CD4-positive, alpha-beta T cell treated with Interleukin-17A for 4 hours (primary cell): Measurements from ENCODE around the gene TLE2.
"Not testable (repeated sequence)": the region's sequence is repeated elsewhere in the genome, so short reads cannot be mapped to it uniquely, and the experiment has no call there.

ENCODE experiments used
- DNase-seq: peaks from one replicate; pipeline ENCODE4 v3.0.0-alpha.2; 2020; ENCODE audit warnings: mixed read lengths

Gene TLE2

DNA sequence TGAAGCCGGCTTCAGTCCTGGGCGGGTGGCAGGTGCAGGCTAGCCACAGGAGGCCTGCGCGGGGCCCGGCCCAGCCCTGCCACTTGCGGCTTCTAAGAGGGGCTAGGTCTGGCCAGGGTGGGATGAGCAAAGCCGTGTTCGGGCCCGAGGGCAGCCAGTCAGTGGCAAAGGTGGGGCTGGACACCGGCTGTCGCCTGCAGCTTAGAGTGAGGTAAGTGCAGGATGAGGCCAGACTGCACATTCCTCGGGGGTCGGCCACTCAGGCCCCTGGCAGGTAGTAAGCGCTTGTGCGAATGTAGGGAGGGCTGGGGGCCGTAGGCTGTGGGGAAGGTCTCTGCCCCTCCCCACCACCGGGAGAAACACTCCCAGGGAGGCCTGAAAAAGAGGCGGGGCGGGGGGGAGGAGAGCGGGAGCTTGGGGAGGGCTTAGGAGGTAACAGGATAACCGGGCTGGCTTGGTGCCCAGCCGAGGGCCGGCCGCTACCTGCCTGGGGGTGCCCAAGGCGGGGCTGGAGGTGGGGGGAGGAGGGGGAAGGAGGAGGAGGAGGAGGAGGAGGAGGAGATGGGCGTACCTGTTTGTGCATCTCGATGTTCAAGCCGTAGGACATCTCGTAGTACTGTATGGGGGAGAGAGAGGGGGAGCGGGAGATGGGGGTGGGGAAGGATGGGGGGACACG is 26.8 kb upstream of the TLE2 start:
- no peak for DNase-seq

- DNase-seq, result no peak
Observed at GRCh38 chr19:3054972-3055740, 26.1 kb upstream of the TLE2 start.

GRCh38 chr19:3054265-3054971 is 25.3 kb upstream of the TLE2 start:
- no peak for DNase-seq

DNA sequence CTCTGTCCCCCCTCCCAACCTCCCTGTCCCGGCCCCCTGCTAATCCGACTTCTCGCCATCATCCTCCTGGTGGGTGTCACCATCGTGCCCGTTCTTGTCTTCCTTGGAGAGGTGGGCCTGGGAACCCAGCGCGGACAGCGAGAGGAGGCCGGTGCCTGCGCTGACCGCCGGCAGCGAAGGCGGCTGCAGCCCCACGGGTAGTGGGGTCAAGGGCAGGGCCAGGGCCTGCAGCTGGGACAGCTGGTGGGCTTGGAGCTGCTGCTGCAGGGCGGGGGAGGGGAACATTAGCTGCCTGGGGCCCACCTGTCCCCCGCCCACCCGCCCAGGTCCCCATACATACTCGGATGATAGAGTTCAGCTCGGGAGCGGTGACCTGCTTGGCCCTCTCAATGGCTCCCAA is 24.7 kb upstream of the TLE2 start:
- no peak for DNase-seq

DNA sequence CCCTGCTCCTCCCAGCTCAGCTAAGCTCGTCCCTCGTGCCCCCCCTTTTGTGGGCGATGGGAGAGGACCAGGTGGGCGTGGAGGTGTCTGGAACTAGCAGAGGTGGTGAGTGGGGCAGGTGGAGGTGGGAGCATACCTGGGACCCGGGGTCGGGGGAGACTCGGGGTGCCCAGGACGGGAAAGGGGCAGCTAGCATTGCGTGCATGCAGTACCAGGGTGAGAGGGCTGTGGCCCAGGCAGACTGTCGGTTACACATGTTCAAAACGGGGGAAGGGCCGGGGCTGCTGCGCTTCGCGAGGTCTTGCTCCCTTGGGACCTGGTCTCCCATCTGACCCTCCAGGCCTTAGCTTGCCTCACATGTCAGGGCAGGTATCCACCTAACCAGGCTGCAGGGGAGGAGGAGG is 24.1 kb upstream of the TLE2 start:
- DNase-seq, result no peak

- not testable (repeated sequence) for DNase-seq
Observed at GRCh38 chr19:3050016-3050415, 20.9 kb upstream of the TLE2 start.

DNA sequence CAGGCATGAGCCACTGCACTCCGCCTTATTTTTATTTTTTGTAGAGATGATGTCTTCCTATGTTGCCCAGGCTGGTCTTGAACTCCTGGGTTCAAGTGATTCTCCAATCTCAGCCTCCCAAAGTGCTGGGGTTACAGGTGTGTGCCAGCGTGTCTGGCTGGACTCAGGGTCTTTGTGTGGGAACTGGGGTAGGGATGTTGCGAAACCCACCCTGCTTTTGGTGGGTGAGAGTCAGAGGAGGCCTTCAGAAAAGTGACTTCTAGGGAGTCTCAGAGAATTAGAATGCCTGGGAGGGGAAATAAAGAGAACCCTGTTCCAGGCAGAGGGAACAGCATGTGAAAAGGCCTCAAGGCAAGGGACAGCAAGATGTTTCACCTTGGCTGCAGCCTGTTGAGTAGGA is 20.0 kb upstream of the TLE2 start:
- DNase-seq, result no peak

- no peak for DNase-seq
Observed at GRCh38 chr19:3048190-3048533, 19.1 kb upstream of the TLE2 start.

DNA sequence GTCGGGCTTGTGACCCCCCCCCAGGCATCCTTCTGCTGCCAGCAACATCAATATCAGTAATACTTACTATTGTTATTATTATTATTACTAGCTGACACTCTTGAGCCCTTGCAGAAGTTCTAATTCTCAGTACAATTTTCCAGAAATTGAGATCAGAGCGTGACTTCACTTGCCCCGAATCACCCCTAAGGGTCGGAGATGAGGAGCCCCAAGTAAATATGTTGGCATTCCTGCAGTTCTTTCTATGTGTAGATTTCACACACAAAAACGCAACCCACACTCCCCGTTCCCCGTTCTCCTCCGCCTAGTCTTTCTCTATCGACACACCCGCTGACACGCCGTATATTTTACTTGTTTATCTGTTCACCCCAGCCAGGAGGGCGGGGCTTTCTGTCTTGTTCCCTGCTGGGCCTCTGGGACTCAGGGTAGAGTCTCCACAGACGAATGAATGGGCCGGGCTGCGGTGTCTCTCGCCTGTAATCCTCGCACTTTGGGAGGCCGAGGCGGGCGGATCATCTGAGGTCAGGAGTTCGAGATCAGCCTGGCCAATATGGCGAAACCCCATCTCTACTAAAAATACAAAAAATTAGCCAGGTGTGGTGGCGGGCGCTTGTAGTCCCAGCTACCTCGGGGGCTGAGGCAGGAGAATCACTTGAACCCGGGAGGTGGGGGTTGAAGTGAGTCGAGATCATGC is 18.6 kb upstream of the TLE2 start:
- peak; percentile 91 for DNase-seq

DNA sequence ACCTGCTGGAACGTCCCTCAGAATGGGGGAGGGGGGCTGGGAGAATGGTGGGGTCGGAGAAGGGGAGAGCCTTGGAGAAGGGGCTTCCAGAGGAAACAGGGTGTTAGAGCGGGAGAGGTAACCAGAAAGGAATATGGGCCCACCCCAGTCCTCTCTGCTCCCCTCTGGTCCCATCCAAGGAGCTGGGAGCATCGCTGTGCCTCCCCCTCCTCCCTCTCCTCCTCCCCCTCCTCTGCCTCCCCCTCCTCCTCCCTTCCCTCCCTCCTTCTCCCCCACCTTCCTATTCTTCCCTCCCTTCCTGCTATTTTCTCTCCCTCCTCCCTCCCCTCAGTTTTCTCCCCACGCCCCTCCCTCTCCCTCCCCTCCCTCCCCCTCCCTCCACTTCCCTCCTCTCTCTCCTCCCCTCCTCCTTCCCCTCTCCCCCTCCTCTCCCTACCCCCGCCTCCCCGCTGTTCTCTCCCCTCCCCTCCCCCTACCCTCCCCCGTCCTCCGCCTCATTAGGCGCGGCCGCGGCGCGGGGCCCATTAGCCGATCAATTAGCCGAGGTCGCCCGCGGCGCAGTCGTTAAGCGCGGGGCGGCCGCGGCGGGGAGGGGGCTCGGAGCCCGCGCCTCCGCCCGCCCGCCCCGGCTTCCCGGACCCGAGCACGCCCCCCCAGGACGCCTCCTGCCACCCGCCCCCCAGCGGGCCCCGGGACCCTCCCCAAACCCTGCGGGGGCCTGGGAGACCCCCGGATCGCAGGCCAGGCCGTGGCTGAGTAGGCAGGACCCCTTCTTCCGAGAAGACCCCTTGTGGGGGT is 17.8 kb upstream of the TLE2 start:
- DNase-seq, result peak; percentile 73

- no peak for DNase-seq
Observed at GRCh38 chr19:3045885-3046697, 17.0 kb upstream of the TLE2 start.

- DNase-seq, result no peak
Observed at GRCh38 chr19:3045191-3045590, 16.1 kb upstream of the TLE2 start.

DNA sequence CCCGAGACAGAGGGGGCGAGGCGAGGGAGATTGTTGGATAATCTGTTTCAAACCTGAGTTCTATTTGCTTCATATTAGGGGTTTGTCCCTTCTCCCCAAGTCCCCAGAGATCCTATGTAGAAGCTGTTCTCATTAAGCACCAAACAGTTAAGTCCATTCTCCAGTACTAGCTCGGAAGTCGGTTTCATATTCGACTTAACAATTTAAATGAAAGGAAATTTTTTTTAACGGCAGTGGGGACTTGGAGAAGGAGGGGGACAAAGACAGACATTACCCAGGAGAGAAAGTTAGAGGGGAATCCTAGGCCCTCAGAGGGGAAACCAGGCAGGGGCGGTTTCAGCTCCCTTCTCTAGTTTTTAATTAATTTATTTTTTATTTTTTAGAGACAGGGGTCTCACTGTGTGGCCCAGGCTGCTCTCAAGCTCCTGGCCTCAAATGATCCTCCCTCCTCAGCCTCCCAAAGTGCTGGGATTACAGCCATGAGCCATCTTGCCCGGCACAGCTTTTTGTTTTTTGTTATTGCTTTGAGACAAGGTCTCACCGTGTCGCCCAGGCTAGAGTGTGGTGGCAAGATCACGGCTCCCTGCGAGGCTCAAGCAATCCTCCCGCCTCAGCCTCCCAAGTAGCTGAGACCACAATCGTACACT is 13.7 kb upstream of the TLE2 start:
- no peak for DNase-seq

- DNase-seq, result peak; percentile 20
Observed at GRCh38 chr19:3041761-3042620, 12.9 kb upstream of the TLE2 start.

GRCh38 chr19:3041327-3041726 is 12.2 kb upstream of the TLE2 start:
- no peak for DNase-seq

DNA sequence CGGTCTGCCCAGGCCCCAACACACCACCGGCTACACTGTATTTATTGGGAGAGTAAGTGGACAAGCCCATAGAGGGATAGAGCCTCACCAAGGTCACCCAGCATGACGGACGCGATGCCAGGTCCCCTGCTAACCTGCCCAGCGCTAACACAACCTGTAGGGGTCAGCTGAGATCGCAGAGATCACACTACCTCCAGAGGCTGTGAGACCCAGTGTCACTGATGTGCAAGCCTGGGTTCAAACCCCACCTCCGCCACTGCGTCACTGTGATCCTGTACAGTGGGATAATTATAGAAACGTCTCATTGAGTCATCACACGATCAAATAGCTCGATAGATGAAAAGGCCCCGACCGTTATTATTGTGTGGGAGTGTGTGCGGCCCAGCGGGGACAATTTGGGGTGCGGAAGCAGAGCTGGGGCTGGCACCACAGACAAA is 10.6 kb upstream of the TLE2 start:
- DNase-seq, result peak; percentile 33

GRCh38 chr19:3039125-3039524 is 10.0 kb upstream of the TLE2 start:
- DNase-seq, result no peak

DNA sequence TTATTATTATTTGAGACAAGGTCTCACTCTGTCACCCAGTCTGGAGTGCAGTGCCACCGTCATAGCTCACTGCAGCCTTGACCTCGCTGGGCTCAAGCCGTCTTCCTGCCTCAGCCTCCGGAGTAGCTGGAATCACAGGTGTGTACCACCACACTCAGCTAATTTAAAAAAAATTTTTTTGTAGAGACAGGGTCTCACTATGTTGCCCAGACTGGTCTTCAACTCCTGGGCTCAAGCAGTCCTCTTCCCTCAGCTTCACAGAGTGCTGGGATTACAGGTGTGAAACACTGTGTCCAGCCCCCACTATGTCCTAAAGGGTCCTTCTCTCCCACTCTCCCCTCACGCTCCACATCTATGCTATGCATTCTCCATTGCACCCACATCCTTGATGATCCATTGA is 9.1 kb upstream of the TLE2 start:
- no peak for DNase-seq

GRCh38 chr19:3036977-3037544 is 8.0 kb upstream of the TLE2 start:
- DNase-seq, result not testable (repeated sequence)
